Measurements from ENCODE around the gene CDH22. TPM values are rescaled to one million over a fixed set of nuclear protein-coding genes. Genes with fewer than 3 reads are reported as not detected.

Gene CDH22
- total and polyA plus RNA-seq, 12 donors = 0.19 to 2.9 (median 0.97) TPM; not detected in 4

DNA sequence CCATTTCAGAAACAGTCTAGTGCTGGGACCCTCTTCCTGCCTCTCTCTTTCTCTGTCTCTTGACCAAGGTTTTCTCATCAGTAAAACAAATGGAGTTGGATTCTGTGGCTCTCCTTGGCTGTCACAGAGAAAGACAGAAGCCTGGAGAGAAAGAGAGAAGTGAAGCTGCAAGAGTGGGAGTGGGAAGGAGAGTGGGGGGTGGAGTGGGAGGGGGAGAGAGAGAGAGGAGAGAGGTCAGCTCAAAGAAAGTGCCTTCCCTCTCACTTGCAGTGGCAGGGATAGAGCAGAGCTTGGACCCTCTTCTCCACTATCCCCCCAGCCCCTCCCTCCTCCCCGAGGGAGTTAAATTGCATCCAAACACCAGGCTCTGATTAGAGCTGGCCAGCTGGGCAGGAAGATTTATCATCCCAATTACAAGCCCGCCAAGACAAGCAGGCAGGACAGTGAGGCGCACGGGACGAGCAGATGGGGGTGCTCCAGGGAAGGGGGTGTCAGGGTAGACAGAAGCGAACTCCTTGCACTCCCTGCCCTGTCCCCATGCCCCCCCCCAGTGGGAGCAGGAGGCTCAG is 115.8 kb downstream of the CDH22 start:
- Histone ChIP-seq H3K36me3 (replicated peaks in 1 of 2) (no peaks in the 10 kb centered on the region), H3K27ac (no peak overlapping the region), H3K9me3 (replicated peaks in 1 of 3) (no peaks in the 10 kb centered on the region), H3K4me1 (replicated peaks in 1 of 2) (peaks cover 0 to 10% of the 10 kb centered on the region in 2 donors), H3K27me3 (no peaks in the 10 kb centered on the region), H3K4me3 (no peak overlapping the region)
- intact Hi-C loops (cut with DNase I) = no loop called here
- 11 to 22% (median 17%) methylated on average over 3 to 6 of the region's 6 CpGs for WGBS, 4 donors
- DNase-seq = no peak
- TF ChIP-seq POLR2A (IDR thresholded peaks at IDR 0.05) = no peak
- no peak for TF ChIP-seq CTCF (IDR thresholded peaks at IDR 0.05)

GRCh38 chr20:46191611-46192010 is 116.7 kb downstream of the CDH22 start:
- Histone ChIP-seq H3K4me1 (replicated peaks in 1 of 2) (peaks cover 0 to 10% of the 10 kb centered on the region in 2 donors), H3K27ac (no peak overlapping the region), H3K4me3 (no peak overlapping the region), H3K36me3 (replicated peaks in 1 of 2) (no peaks in the 10 kb centered on the region), H3K9me3 (replicated peaks in 1 of 3) (no peaks in the 10 kb centered on the region), H3K27me3 (no peaks in the 10 kb centered on the region)
- TF ChIP-seq CTCF (IDR thresholded peaks at IDR 0.05) = no peak
- intact Hi-C loops (cut with DNase I) = no loop called here
- no peak for DNase-seq
- WGBS, 4 donors = 67 to 78% (median 71%) methylated on average over 3 of the region's 3 CpGs

DNA sequence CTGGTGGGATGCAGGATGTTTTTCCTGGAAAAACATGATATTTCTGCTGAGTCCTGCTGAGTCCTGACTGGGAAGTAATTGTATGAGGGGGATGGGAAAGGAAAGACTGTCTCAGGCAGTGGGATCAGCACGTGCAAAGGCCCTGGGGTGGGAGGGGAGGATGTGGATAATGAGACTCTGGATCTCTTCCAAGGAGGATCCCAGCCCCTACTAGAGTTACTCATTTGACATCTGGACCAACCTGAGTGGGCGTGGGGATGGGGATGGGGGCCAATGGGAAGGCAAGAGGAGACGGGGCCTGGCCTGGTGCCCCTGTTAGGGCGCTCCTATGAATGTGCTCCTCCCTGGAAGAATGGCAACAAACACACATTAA is 117.1 kb downstream of the CDH22 start:
- peaks cover 0 to 10% of the 10 kb centered on the region in 2 donors for H3K4me1 ChIP-seq (replicated peaks in 1 of 2)
- H3K27ac ChIP-seq = no peak overlapping the region
- no peaks in the 10 kb centered on the region for H3K27me3 ChIP-seq
- no peaks in the 10 kb centered on the region for H3K36me3 ChIP-seq (replicated peaks in 1 of 2)
- intact Hi-C loops (cut with DNase I) = no loop called here
- no peaks in the 10 kb centered on the region for H3K9me3 ChIP-seq (replicated peaks in 1 of 3)
- DNase-seq = no peak
- TF ChIP-seq CTCF (IDR thresholded peaks at IDR 0.05) (no peak), POLR2A (IDR thresholded peaks at IDR 0.05) (no peak)
- WGBS, 4 donors = 83 to 87% (median 85%) methylated on average over 4 of the region's 4 CpGs
- H3K4me3 ChIP-seq = no peak overlapping the region

DNA sequence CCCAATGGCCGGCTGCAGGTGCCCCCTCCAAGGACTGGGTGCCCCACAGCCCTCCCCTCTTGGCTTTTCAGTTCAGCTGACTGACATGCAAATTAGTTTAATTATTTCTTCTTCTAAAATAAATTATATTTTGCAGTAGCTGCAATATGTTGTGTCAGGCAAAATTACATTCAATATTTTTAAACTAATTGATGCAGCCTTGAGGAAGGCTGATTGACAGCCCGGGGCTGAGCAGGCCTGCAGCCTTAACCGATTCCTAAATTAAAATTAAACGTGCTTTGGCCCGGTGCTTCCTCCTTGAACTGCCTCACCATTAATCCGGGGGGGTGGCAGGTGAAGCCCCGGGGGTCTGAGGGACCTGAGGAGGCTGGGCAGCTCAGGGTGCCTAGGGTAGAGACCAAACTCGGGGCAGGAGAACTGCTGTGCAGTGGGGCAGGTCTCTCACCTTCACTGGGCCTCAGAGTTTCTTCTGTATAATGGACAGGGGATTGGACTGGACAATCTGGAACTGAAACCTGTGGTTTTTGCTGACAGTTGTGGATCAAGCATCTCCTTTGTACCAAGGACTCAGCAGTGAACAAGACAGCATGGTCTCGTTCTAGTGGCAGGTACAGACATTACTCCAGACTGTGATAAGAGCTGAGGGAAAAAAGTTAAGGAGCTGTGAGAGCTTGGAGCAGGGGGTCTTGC is 117.7 kb downstream of the CDH22 start:
- Histone ChIP-seq H3K9me3 (replicated peaks in 1 of 3) (no peaks in the 10 kb centered on the region), H3K27me3 (no peaks in the 10 kb centered on the region), H3K4me3 (no peak overlapping the region), H3K4me1 (replicated peaks in 1 of 2) (peaks cover 0 to 6% of the 10 kb centered on the region in 2 donors), H3K27ac (no peak overlapping the region), H3K36me3 (replicated peaks in 1 of 2) (no peaks in the 10 kb centered on the region)
- no peak for DNase-seq
- intact Hi-C loops (cut with DNase I) = no loop called here
- WGBS, 4 donors = 72 to 80% (median 74%) methylated on average over 8 to 9 of the region's 9 CpGs
- TF ChIP-seq POLR2A (IDR thresholded peaks at IDR 0.05) (no peak), CTCF (IDR thresholded peaks at IDR 0.05) (no peak)

Data from adrenal gland (tissue), 12 donors.